CD14-positive monocyte (primary cell): ENCODE results near the gene DLGAP1. TPM values are rescaled to one million over a fixed set of nuclear protein-coding genes. Genes with fewer than 3 reads are reported as not detected.

Source experiments
- DNase-seq, 3 donors: peaks; one replicate each; pipeline ENCODE4 v3.0.0-alpha.2; 2011 to 2022
- H2AFZ ChIP-seq: 2 replicates; pipeline ENCODE4 v1.6.0; 2012; ENCODE audit warnings: mild to moderate bottlenecking, low read depth, low read length, inconsistent platforms; ENCODE audit not compliant: insufficient read depth, poor library complexity, severe bottlenecking
- H3K27ac ChIP-seq, 2 donors: 1 replicate in 1 of 2; 2 replicates in 1 of 2; pipeline ENCODE4 v1.5.1; 2012 to 2013; ENCODE audit warnings: low read length in 2 of 2, control low read depth in 1 of 2, inconsistent platforms in 1 of 2, low read depth in 1 of 2, mild to moderate bottlenecking in 1 of 2
- H3K27me3 ChIP-seq, 2 donors: one replicate each; pipeline versions ENCODE4 v1.6.0 to v1.6.1; 2011 to 2013; ENCODE audit warnings: low read length in 2 of 2; ENCODE audit not compliant: control insufficient read depth in 2 of 2, insufficient read depth in 2 of 2
- H3K36me3 ChIP-seq, 2 donors: replicated peaks in 1 of 2; 1 replicate in 1 of 2; 2 replicates in 1 of 2; pipeline versions ENCODE4 v1.5.1 to v1.6.1; 2012 to 2013; ENCODE audit warnings: low read length in 2 of 2, control low read depth in 1 of 2, inconsistent platforms in 1 of 2, mild to moderate bottlenecking in 1 of 2; ENCODE audit not compliant: insufficient read depth in 2 of 2, control insufficient read depth in 1 of 2
- H3K4me1 ChIP-seq, 2 donors: 1 replicate in 1 of 2; 2 replicates in 1 of 2; pipeline versions ENCODE4 v1.5.1 to v1.6.1; 2012 to 2013; ENCODE audit warnings: low read length in 2 of 2, control low read depth in 1 of 2, inconsistent platforms in 1 of 2, mild to moderate bottlenecking in 1 of 2, moderate library complexity in 1 of 2; ENCODE audit not compliant: insufficient read depth in 2 of 2, control insufficient read depth in 1 of 2
- H3K4me2 ChIP-seq: replicated peaks from 2 replicates; pipeline ENCODE3; 2012; ENCODE audit warnings: low read length, moderate library complexity, mild to moderate bottlenecking; ENCODE audit not compliant: poor library complexity, severe bottlenecking; ENCODE audit errors: extremely low read depth
- H3K4me3 ChIP-seq, 3 experiments: fragments of 200-600 bp in 1 of 3; sonication (generic) in 1 of 3; replicated peaks in 1 of 3; 1 replicate in 2 of 3; 2 replicates in 1 of 3; pipeline ENCODE4 v1.5.1; 2011 to 2013; ENCODE audit warnings: low read length in 3 of 3, mild to moderate bottlenecking in 3 of 3, control low read depth in 2 of 3, low read depth in 2 of 3, inconsistent platforms in 1 of 3, moderate library complexity in 1 of 3
- H3K79me2 ChIP-seq: 2 replicates; pipeline ENCODE4 v1.6.0; 2012; ENCODE audit warnings: mild to moderate bottlenecking, control low read depth, inconsistent platforms, low read length, moderate library complexity; ENCODE audit not compliant: insufficient read depth
- H3K9ac ChIP-seq: 2 replicates; pipeline ENCODE4 v1.6.0; 2017; ENCODE audit warnings: low read length, mild to moderate bottlenecking; ENCODE audit not compliant: insufficient read depth, poor library complexity, severe bottlenecking
- H3K9me3 ChIP-seq, 2 donors: replicated peaks in 1 of 2; 1 replicate in 1 of 2; 2 replicates in 1 of 2; pipeline versions ENCODE4 v1.5.1 to v1.6.1; 2012 to 2013; ENCODE audit warnings: low read length in 2 of 2, control low read depth in 1 of 2; ENCODE audit not compliant: control insufficient read depth in 1 of 2, insufficient read depth in 1 of 2
- H4K20me1 ChIP-seq: 2 replicates; pipeline ENCODE4 v1.6.0; 2012; ENCODE audit warnings: mild to moderate bottlenecking, low read length, control low read depth, moderate library complexity; ENCODE audit not compliant: insufficient read depth
- H3K27ac Mint-ChIP-seq, 7 donors: one replicate each; pipeline ENCODE4 v1.8.0; 2020; ENCODE audit warnings: mild to moderate bottlenecking in 7 of 7, mixed read lengths in 7 of 7, moderate library complexity in 6 of 7, inconsistent platforms in 2 of 7
- H3K27me3 Mint-ChIP-seq, 3 donors: one replicate each; pipeline ENCODE4 v1.8.0; 2021 to 2022; ENCODE audit warnings: low read depth in 3 of 3, mild to moderate bottlenecking in 3 of 3, mixed read lengths in 3 of 3, moderate library complexity in 3 of 3, inconsistent platforms in 1 of 3
- H3K36me3 Mint-ChIP-seq, 2 donors: one replicate each; pipeline ENCODE4 v1.8.0; 2020; ENCODE audit warnings: mixed read lengths in 2 of 2, inconsistent platforms in 1 of 2, mild to moderate bottlenecking in 1 of 2
- H3K4me1 Mint-ChIP-seq: one replicate; pipeline ENCODE4 v1.8.0; 2020; ENCODE audit warnings: mild to moderate bottlenecking, mixed read lengths
- H3K4me3 Mint-ChIP-seq, 2 donors: one replicate each; pipeline ENCODE4 v1.8.0; 2020; ENCODE audit warnings: mild to moderate bottlenecking in 2 of 2, mixed read lengths in 2 of 2, moderate library complexity in 1 of 2
- H3K9me3 Mint-ChIP-seq, 7 donors: one replicate each; pipeline ENCODE4 v1.8.0; 2020 to 2022; ENCODE audit warnings: mixed read lengths in 7 of 7, mild to moderate bottlenecking in 6 of 7, moderate library complexity in 6 of 7, inconsistent platforms in 2 of 7
- CTCF ChIP-seq: fragments of 200-600 bp; IDR thresholded peaks from one replicate; pipeline ENCODE4 v1.8.0; 2022; ENCODE audit warnings: antibody characterized with exemption, mild to moderate bottlenecking
- WGBS: methylation state at CpG from one replicate; pipeline ENCODE4 v1.1.5; 2013; ENCODE audit warnings: missing lambda C conversion rate; ENCODE audit not compliant: insufficient coverage; 5-methylcytosine and 5-hydroxymethylcytosine counted together
- intact Hi-C, 2 donors: fragments of 100-400 bp; cut with micrococcal nuclease; formaldehyde crosslinking; loops; one replicate each; pipeline versions ENCODE4 v1.15.0 to v1.15.1; 2023
- polyA plus RNA-seq, 3 donors: library from polyadenylated mRNA; depleted of rRNA in 1 of 3; unstranded in 2 of 3; stranded (reverse) in 1 of 3; fragments of 300-500 nt in 2 of 3; fragments of >200 nt in 1 of 3; fragmentation: Illumina TruSeq in 2 of 3; gene quantifications; 1 replicate in 2 of 3; 2 replicates in 1 of 3; pipeline ENCODE4 v1.2.3, GENCODE V29; 2012 to 2021

DLGAP1 gene
- polyA plus RNA-seq, 3 donors, result 0.09 to 0.42 TPM; not detected in 1

DNA sequence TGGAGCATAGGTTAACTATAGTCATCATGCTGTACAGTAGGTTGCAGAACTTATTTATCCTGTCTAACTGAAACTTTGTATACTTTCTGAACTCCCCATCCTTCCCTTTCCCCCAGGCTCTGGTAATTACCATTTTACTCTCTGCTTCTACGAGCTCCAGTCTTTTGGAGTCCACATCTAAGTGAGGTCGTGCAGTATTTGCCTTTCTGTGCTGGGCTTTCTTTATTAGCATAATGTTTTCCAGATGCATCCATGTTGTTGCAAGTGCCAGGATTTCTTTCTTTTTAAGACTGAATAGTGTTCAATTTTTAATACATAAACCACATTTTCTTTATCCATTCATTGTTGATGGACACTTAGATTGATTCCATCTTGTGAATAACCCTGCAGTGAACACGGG, 541.0 kb downstream of the DLGAP1 start:
- no peak for DNase-seq
- Histone ChIP-seq H3K27me3 (no peaks in the 10 kb centered on the region), H3K4me3 (no peak overlapping the region), H3K4me2 (no peak overlapping the region), H3K79me2 (no peaks in the 10 kb centered on the region), H3K9me3 (no peaks in the 10 kb centered on the region), H3K27ac (no peak overlapping the region), H4K20me1 (no peaks in the 10 kb centered on the region), H2AFZ (no peak overlapping the region), H3K9ac (no peak overlapping the region), H3K4me1 (no peaks in the 10 kb centered on the region), H3K36me3 (no peaks in the 10 kb centered on the region)
- intact Hi-C loops, result no loop called here
- Mint-ChIP-seq H3K4me3 (no peak overlapping the region), H3K4me1 (no peaks in the 10 kb centered on the region), H3K9me3 (no peaks in the 10 kb centered on the region), H3K36me3 (no peaks in the 10 kb centered on the region), H3K27ac (no peak overlapping the region), H3K27me3 (peaks cover 3% of the 10 kb centered on the region in 3 donors)
- 100% methylated on average over 1 of the region's 3 CpGs for WGBS
- TF ChIP-seq CTCF, result no peak

DNA sequence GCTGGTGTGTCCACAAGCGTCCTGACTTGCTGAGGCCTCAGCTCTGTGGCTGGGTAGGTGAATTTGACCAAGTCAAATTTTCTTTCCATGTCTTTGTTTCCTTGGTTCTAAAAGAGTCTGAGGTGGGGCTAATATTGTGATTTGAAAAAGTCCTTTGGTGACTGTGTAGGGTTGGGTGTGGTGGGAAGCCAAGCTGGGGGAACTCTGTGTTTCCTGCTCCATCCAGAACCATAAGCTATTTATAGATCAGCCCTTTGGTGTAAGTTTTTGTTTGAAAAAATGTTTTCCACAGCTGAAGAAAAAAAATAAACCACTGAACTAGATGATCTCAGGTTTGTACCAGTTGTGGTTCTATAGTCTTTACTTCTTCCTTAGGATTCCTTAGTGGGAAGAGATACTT, 542.4 kb downstream of the DLGAP1 start:
- Histone ChIP-seq H3K27ac (no peak overlapping the region), H2AFZ (no peak overlapping the region), H3K4me2 (no peak overlapping the region), H3K36me3 (no peaks in the 10 kb centered on the region), H3K4me3 (no peak overlapping the region), H4K20me1 (no peaks in the 10 kb centered on the region), H3K9me3 (no peaks in the 10 kb centered on the region), H3K9ac (no peak overlapping the region), H3K27me3 (no peaks in the 10 kb centered on the region), H3K4me1 (no peaks in the 10 kb centered on the region), H3K79me2 (no peaks in the 10 kb centered on the region)
- DNase-seq, result no peak
- intact Hi-C loops, result no loop called here
- no peaks in the 10 kb centered on the region for H3K9me3 Mint-ChIP-seq
- peaks cover 2 to 3% (median 3%) of the 10 kb centered on the region in 3 donors for H3K27me3 Mint-ChIP-seq
- TF ChIP-seq CTCF, result no peak
- H3K4me1 Mint-ChIP-seq, result no peaks in the 10 kb centered on the region
- WGBS, result 100% methylated on average over 1 of the region's 1 CpG
- H3K27ac Mint-ChIP-seq, result no peak overlapping the region
- no peak overlapping the region for H3K4me3 Mint-ChIP-seq
- no peaks in the 10 kb centered on the region for H3K36me3 Mint-ChIP-seq
